GM12801 (cell line): Measurements from ENCODE around the gene HDAC10.

ENCODE experiments used
- TF ChIP-seq, protein P1 (sequence below): IDR thresholded peaks from one replicate; pipeline ENCODE4 v1.5.1; 2011; ENCODE audit warnings: control low read depth; ENCODE audit not compliant: insufficient read length; ENCODE audit errors: extremely low read depth

The HDAC10 gene

GRCh38 chr22:50204571-50204970 is 46.5 kb downstream of the HDAC10 start:
- TF ChIP-seq, protein P1, sequence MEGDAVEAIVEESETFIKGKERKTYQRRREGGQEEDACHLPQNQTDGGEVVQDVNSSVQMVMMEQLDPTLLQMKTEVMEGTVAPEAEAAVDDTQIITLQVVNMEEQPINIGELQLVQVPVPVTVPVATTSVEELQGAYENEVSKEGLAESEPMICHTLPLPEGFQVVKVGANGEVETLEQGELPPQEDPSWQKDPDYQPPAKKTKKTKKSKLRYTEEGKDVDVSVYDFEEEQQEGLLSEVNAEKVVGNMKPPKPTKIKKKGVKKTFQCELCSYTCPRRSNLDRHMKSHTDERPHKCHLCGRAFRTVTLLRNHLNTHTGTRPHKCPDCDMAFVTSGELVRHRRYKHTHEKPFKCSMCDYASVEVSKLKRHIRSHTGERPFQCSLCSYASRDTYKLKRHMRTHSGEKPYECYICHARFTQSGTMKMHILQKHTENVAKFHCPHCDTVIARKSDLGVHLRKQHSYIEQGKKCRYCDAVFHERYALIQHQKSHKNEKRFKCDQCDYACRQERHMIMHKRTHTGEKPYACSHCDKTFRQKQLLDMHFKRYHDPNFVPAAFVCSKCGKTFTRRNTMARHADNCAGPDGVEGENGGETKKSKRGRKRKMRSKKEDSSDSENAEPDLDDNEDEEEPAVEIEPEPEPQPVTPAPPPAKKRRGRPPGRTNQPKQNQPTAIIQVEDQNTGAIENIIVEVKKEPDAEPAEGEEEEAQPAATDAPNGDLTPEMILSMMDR: no peak

- TF ChIP-seq, protein P1: no peak
These were observed 47.8 kb downstream of the HDAC10 start for GRCh38 chr22:50203288-50203687.

GRCh38 chr22:50202130-50202666 is 48.9 kb downstream of the HDAC10 start:
- TF ChIP-seq, protein P1: no peak

DNA sequence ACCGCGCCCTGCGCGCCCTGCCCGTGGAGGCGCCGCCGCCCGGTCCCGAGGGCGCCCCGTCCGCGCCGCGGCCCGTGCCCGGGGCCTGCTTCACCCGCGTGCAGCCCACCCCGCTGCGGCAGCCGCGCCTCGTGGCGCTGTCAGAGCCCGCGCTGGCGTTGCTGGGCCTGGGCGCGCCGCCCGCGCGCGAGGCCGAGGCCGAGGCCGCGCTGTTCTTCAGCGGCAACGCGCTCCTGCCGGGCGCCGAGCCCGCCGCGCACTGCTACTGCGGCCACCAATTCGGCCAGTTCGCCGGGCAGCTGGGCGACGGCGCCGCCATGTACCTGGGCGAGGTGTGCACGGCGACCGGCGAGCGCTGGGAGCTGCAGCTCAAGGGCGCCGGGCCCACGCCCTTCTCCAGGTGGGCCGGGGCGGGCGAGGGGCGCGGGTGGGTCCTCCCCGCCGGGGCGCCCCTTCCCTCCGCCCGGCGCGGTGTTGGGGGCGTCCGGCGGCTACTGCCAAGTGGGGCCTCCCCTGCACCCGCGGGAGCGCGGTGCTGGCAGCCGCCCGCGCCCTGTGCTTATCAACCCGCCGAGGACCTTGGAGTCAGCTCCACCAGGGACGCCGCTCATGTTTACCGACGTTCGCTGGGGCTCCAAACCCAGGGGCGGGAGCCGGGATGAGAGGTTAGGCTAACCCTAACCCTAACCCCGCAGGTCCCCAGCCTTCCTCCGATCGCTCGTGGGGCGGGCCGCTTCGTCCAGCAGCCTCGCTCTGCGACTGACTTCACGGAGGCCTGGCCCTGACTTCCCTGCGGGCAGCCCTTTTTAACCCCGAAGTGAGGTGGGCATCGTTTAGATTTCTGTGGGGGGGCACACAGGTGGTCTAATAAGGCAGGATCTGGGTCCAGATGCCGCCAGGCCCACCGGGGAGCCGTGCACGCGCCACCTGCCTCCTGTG is 49.6 kb downstream of the HDAC10 start:
- TF ChIP-seq, protein P1: no peak

GRCh38 chr22:50200461-50201190 is 50.4 kb downstream of the HDAC10 start, which contains the start of gene SELENOO:
TSS of gene SELENOO (plus strand) at chr22:50201011. CDS start at chr22:50201037, 26 bp downstream.
- TF ChIP-seq, protein P1: no peak

DNA sequence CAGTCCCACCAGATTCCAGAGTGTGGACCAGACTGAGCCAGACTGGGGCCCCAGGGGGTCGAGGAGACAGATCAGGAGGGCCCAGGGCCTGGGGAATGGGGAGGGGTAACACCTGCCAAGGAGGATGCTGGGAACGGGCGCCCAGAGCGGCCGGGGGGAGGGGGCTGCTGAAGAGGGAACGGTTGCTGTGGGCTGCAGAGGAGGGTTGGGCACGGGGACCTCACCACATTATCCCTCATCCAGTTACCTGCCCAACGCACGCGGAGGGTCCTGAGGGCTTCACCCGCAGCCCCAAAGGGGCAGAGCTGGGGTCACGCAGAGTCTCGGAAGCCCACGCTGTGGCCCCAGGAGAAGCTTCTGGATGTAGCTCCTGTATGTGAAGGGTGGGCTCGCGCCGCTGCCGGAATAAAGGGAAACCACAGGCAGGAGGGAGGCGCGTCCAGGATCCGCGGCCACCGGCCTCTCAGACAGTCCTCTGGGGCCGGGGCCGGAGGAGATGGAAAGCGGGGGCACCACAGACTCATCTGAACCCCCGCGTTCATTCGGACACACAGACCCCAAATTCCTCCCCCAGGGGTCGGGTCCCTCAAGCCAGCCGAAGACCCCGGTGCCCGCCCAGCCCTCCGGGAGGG is 51.1 kb downstream of the HDAC10 start:
- TF ChIP-seq, protein P1: no peak

DNA sequence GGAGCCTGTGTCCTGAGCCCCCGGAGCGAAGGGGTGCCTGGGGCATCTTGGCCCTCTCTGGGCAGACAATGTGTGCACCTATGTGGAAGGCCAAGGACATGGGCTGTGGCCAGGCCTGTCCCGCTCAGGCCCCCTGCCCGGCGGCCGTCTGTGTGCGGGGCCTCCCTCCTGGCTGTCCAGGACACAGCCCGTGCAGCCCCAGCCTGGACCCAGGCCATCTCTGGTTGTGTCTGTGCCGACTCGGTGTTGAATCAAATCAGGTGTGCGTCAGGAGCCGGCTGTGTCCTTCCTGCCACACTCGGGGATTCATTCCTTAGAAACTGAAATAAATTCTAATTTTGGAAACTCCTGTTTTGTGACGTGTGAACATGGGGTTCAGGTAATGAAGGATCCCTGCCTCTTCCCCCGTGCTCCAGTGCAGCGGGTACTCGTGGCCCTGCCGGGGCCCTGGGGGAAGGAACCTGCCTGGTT is 51.8 kb downstream of the HDAC10 start:
- TF ChIP-seq, protein P1: no peak
